Effector memory CD4-positive, alpha-beta T cell (primary cell): Measurements from ENCODE around the gene RNF151.
"Not testable (repeated sequence)": the region's sequence is repeated elsewhere in the genome, so short reads cannot be mapped to it uniquely, and the experiment has no call there.

Experiments
- DNase-seq, 3 donors: peaks; one replicate each; pipeline ENCODE4 v3.0.0-alpha.2; 2020
- H3K27ac ChIP-seq: 2 replicates; pipeline ENCODE4 v1.7.0; 2013; ENCODE audit warnings: mild to moderate bottlenecking, low read length, moderate library complexity; ENCODE audit not compliant: insufficient read depth, poor library complexity, severe bottlenecking
- H3K27me3 ChIP-seq: replicated peaks from 2 replicates; pipeline ENCODE4 v1.7.0; 2013; ENCODE audit warnings: mild to moderate bottlenecking, low read length; ENCODE audit not compliant: insufficient read depth, control insufficient read depth, poor library complexity, severe bottlenecking
- H3K36me3 ChIP-seq: 2 replicates; pipeline ENCODE4 v1.7.0; 2013; ENCODE audit warnings: mild to moderate bottlenecking, low read length, moderate library complexity; ENCODE audit not compliant: control insufficient read depth, insufficient read depth
- H3K4me1 ChIP-seq: 2 replicates; pipeline ENCODE4 v1.7.0; 2013; ENCODE audit warnings: low read length, mild to moderate bottlenecking; ENCODE audit not compliant: control insufficient read depth, insufficient read depth, poor library complexity, severe bottlenecking
- H3K4me3 ChIP-seq: 2 replicates; pipeline ENCODE4 v1.7.0; 2013; ENCODE audit warnings: low read length, low read depth, mild to moderate bottlenecking; ENCODE audit not compliant: insufficient read depth, poor library complexity, severe bottlenecking
- H3K9me3 ChIP-seq: 2 replicates; pipeline ENCODE4 v1.7.0; 2013; ENCODE audit warnings: mild to moderate bottlenecking, low read length, moderate library complexity; ENCODE audit not compliant: control insufficient read depth
- total RNA-seq, 3 donors: gene quantifications; one replicate each; lab custom pipeline; 2026; lab: John Stamatoyannopoulos, UW

RNF151 gene, protein sequence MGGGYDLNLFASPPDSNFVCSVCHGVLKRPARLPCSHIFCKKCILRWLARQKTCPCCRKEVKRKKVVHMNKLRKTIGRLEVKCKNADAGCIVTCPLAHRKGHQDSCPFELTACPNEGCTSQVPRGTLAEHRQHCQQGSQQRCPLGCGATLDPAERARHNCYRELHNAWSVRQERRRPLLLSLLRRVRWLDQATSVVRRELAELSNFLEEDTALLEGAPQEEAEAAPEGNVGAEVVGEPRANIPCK
- 0 to 0.35 (median 0.19) reads per million in 3 donors for total RNA-seq

DNA sequence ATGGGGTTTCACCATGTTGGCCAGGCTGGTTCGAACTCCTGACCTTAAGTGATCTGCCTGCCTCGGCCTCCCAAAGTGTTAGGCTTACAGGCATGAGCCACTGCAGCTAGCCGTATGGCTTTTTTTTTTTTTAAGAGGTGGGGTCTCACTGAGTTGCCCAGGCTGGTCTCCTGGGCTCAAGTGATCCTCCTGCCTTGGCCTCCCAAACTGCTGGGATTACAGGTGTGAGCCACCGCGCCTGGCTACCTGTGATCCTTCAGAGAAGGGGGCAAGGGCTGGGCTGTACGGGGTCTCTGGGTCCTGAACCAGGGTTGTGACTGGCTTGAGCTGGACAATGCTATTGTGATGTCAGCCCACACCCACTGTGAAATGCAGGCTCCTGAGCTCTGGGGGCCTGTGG is at the start of gene RNF151:
TSS of gene RNF151 (plus strand) at position 397 of the 400 bp plus-strand sequence. CDS start 26 bp downstream, outside the sequence.
- no peak for DNase-seq
- Histone ChIP-seq H3K9me3 (no peaks in the 10 kb centered on the region), H3K27ac (peak within 1 kb of the TSS; percentile 97), H3K27me3 (no peaks in the 10 kb centered on the region), H3K4me3 (peak within 1 kb of the TSS; percentile 77), H3K36me3 (peaks cover 15% of the 10 kb centered on the region), H3K4me1 (peaks cover 32% of the 10 kb centered on the region)

DNA sequence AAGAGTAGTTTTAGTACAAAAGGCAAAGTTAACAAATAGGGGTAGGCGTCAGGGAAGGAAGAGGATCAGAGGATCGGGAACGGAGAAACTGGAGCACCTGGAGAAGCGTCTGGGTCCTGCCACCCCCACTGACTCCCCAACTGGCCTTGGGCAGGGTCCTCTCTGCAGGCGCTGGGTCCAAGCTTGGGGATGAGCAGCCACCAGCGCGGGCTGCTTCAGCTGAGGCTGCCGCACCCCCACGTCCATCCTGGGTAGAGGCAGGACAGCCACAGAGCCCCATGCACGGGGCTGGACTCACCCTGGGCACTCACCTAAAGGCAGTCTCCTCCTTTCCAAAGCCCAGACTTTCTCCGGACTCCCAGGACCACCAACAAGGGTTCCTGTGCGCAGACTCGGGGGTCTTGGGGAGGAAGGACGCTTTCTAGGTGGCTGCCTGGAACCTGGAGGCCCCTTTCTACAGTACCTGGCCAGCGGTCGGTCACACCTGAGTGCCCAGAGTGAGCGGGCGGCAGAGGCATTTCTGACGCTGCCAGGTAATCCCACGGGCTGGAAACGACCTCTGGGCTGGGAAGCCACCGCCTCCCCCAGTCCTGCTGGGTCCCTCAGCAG is 49.5 kb upstream of the RNF151 start:
- H3K4me3 ChIP-seq, result no peak overlapping the region
- no peak for DNase-seq
- H3K4me1 ChIP-seq, result peaks cover 4% of the 10 kb centered on the region
- H3K27me3 ChIP-seq, result peaks cover 22% of the 10 kb centered on the region
- H3K27ac ChIP-seq, result no peak overlapping the region
- H3K36me3 ChIP-seq, result no peaks in the 10 kb centered on the region
- H3K9me3 ChIP-seq, result no peaks in the 10 kb centered on the region

DNA sequence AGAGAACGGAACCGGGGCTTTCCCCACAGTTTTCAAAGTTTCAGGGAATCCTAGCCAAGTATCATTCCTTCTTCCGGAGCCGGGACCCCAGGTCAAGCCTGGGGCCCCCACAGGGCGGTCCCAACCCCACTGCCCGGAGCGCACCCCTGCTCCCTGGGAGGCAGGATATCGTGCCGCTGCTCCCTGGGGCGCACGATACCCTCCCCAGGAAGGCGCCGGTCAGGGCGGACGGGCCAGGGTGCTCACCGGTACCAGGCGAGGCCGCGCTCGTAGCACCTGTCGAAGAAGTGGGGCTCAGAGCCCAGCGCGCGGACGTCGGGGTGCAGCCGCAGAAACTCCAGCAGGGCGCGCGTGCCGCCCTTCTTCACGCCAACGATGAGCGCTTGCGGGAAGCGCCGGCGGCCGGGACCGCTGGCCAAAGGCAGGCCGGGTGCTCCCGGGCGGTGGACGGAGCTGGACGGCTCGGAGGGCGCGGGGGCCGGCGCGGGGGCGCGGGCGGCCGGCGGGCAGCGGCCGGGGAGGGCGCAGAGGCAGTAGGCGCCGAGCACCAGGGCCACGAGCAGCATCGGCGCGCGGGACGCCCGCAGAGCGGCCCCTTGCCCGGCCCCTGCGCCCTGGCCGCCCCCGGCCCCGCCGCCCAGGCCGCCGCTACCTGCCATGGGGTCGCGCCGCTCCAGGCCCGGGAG is 48.8 kb upstream of the RNF151 start:
- H3K27me3 ChIP-seq, result peaks cover 24% of the 10 kb centered on the region

DNA sequence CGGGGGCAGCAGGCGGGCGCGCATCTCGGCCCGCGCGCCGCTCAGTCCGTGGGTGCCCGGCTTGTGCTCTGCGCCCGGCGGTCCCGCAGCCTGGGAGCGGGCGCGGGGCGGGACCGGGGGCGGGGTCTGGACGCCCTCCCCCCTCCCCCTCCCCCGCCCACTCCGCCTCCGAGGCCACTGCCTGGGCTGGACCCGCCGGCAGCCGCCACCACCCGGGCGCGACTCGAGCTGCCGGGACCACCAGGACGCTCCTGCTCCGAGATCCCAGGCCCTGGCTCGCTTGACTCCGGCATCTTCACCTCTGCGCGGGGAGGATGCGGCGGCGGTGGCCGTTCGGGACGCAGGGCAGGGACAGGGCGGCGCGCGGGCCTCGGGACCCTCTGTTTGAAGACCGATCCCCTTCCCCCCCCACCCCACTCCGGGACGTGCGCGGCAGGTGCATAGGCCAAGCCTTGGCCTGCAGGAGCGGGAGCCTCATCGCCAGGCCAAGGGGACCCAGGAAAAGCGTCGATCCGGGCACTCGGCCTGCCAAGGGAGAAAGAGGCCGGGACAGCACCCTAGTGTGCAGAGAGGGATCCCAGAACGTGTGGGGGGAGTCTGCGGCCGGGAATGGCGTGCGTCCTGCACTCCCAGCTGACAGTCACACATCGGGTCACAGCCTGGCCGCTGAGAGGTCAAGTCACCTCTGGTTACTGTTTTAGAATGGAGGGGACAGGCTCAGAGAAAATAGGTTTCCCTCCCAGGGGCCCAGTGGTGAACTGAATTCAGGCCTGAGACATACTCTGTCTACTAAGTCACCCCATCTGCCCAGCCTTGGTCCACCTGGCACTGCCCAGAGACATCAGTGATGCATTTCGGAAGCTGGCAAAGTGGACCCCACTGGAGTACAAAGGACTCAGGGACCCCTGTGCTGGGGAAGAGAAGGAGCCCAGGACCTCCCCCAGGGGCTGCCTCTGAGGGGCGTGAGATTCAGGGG is 48.0 kb upstream of the RNF151 start, which contains the start of gene HS3ST6:
TSS of gene HS3ST6 (minus strand) at position 65 of the 976 bp plus-strand sequence. CDS start 92 bp downstream, outside the sequence.
- H3K4me3 ChIP-seq, result no peak within 1 kb of the TSS

More for the DNA sequence above, 48.8 kb upstream of the RNF151 start:
- peaks cover 4% of the 10 kb centered on the region for H3K4me1 ChIP-seq
- H3K27ac ChIP-seq, result no peak overlapping the region
- no peaks in the 10 kb centered on the region for H3K36me3 ChIP-seq
- DNase-seq, result no peak
- no peak overlapping the region for H3K4me3 ChIP-seq
- H3K9me3 ChIP-seq, result no peaks in the 10 kb centered on the region

DNA sequence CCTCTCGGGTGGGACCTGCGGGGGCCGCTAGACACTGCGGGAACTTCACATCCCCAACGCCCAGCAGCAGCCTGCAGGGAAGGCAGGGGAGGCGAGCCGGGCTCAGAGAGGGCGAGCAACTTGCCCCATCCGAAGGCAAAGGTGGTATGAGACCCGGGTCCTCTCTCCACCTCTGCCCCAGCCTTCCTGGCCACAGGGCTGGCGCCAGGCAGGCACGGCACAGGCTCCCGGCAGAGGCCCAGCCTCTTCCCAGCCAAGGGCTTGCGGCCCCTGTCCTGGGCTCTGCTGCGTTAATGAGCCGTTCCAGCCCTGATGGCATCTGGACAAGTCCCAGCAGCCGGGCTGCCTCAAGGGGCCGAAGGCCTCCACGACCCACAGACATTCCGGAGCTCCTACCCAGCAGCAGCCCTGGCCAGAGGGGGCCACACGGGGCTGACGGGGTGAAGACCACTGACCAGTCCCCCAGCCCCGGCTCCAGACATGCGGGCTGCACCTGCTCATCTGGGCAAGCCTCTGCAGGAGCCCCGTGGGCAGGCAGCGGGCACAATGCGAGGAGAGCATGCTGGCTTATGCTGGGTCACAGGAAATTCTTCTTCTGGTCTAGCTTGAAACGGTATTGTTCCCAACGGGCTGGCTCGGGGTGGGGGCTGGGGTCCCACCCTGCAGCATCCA is 47.2 kb upstream of the RNF151 start:
- Histone ChIP-seq H3K9me3 (no peaks in the 10 kb centered on the region), H3K27me3 (peaks cover 35% of the 10 kb centered on the region)

More for the DNA sequence above, 48.0 kb upstream of the RNF151 start, which contains the start of gene HS3ST6:
- Histone ChIP-seq H3K9me3 (no peaks in the 10 kb centered on the region), H3K27me3 (peaks cover 32% of the 10 kb centered on the region), H3K27ac (no peak within 1 kb of the TSS), H3K4me1 (peaks cover 4% of the 10 kb centered on the region), H3K36me3 (no peaks in the 10 kb centered on the region)
- no peak for DNase-seq

DNA sequence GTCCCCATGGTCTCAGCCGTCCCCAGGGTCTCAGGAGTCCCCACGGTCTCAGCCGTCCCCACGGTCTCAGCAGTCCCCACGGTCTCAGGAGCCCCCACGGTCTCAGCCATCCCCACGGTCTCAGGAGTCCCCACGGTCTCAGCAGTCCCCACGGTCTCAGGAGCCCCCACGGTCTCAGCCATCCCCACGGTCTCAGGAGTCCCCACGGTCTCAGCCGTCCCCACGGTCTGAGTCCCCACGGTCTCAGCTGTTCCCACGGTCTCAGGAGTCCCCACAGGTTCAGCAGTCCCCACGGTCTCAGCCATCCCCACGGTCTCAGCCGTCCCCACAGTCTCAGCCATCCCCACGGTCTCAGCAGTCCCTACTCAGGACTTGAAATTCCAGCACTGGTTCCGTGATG is 46.5 kb upstream of the RNF151 start:
- H3K4me1 ChIP-seq, DNase-seq, H3K9me3 ChIP-seq, H3K36me3 ChIP-seq, H3K27ac ChIP-seq, H3K4me3 ChIP-seq: not testable (repeated sequence)
- H3K27me3 ChIP-seq, result peaks cover 35% of the 10 kb centered on the region

More for the DNA sequence above, 47.2 kb upstream of the RNF151 start:
- H3K4me1 ChIP-seq, result peaks cover 4% of the 10 kb centered on the region
- H3K36me3 ChIP-seq, result no peaks in the 10 kb centered on the region
- DNase-seq, result no peak
- H3K4me3 ChIP-seq, result no peak overlapping the region
- H3K27ac ChIP-seq, result no peak overlapping the region

DNA sequence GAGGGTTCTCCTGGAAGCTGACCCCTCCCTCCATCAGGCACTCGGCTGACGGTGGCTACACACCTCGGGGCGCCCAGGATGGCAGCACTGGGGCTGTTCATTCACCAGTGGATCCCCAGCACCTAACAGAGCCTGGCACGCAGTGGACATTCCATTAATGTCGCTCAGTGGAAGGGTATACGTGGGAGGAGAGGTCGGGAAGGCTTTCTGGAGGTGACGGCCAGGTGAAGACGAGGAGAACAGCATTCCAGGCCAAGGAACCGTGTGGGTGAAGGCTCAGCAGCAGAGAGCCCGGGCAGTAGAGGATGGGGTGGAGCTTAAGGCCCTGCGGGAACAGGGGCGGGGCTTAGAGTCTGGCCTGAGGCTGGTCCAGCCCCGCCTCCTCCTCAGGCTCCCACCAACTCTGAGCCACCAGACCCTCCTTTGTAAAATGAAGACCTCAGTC is 45.9 kb upstream of the RNF151 start:
- no peak overlapping the region for H3K4me3 ChIP-seq
- no peak for DNase-seq

DNA sequence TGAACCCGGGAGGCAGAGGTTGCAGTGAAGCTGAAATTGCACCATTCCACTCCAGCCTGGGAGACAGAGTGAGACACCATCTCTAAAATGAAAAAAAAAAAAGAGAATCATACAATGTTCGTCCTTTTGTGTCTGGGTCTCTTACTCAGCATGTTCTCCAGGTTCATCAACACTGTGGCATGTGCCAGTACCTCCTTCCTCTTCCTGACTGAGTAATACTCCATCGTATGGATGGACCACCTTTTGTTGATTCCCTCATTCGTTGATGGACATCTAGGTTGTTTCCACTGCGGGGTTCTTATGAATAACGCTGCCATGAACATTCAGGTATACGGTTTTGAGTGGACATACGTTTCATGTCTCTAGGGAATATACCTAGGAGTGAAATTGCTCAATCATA is 44.3 kb upstream of the RNF151 start:
- DNase-seq, result no peak
- Histone ChIP-seq H3K27ac (no peak overlapping the region), H3K4me1 (peaks cover 4% of the 10 kb centered on the region), H3K9me3 (no peaks in the 10 kb centered on the region), H3K4me3 (no peak overlapping the region), H3K36me3 (no peaks in the 10 kb centered on the region), H3K27me3 (peaks cover 32% of the 10 kb centered on the region)

More for the DNA sequence above, 45.9 kb upstream of the RNF151 start:
- Histone ChIP-seq H3K9me3 (no peaks in the 10 kb centered on the region), H3K27me3 (peaks cover 35% of the 10 kb centered on the region), H3K4me1 (peaks cover 4% of the 10 kb centered on the region), H3K27ac (no peak overlapping the region), H3K36me3 (no peaks in the 10 kb centered on the region)
